Glutamatergic neuron (in vitro differentiated cells): ENCODE data around the gene WFS1. TPM values are rescaled to one million over a fixed set of nuclear protein-coding genes. Genes with fewer than 3 reads are reported as not detected.
A peak's percentile ranks its signal among the peaks of the same experiment; 100 is the strongest.

Source experiments
- DNase-seq: peaks from one replicate; pipeline ENCODE4 v3.0.0; 2022
- H3K27ac Mint-ChIP-seq: one replicate; pipeline ENCODE4 v1.8.0; 2020; ENCODE audit warnings: mild to moderate bottlenecking, mixed read lengths, inconsistent platforms; ENCODE audit not compliant: unreplicated experiment
- H3K27me3 Mint-ChIP-seq: one replicate; pipeline ENCODE4 v1.8.0; 2020; ENCODE audit warnings: mild to moderate bottlenecking, moderate library complexity, mixed read lengths, inconsistent platforms; ENCODE audit not compliant: unreplicated experiment
- H3K36me3 Mint-ChIP-seq: one replicate; pipeline ENCODE4 v1.8.0; 2020; ENCODE audit warnings: mild to moderate bottlenecking, mixed read lengths, inconsistent platforms; ENCODE audit not compliant: unreplicated experiment
- H3K4me1 Mint-ChIP-seq: one replicate; pipeline ENCODE4 v1.8.0; 2020; ENCODE audit warnings: mild to moderate bottlenecking, low read depth, mixed read lengths, inconsistent platforms; ENCODE audit not compliant: unreplicated experiment
- H3K4me3 Mint-ChIP-seq: one replicate; pipeline ENCODE4 v1.8.0; 2020; ENCODE audit warnings: mild to moderate bottlenecking, mixed read lengths, inconsistent platforms; ENCODE audit not compliant: unreplicated experiment
- H3K9me3 Mint-ChIP-seq: one replicate; pipeline ENCODE4 v1.8.0; 2020; ENCODE audit warnings: mild to moderate bottlenecking, moderate library complexity, mixed read lengths, inconsistent platforms; ENCODE audit not compliant: unreplicated experiment
- CTCF ChIP-seq: fragments of 200-600 bp; sonication (generic); IDR thresholded peaks from one replicate; pipeline ENCODE4 v1.5.0; 2021; ENCODE audit not compliant: partially characterized antibody, unreplicated experiment
- total RNA-seq: library from RNA; stranded (reverse); fragmentation: NEBNext Ultra II Directional; extraction: Animal tissue kit (Norgen Biotek cat#: 25700); gene quantifications from one replicate; pipeline ENCODE4 v1.2.1, GENCODE V29; 2021; ENCODE audit not compliant: unreplicated experiment

WFS1 gene
- total RNA-seq, 1 donor from 2014 or later = 30.4 TPM

- Mint-ChIP-seq H3K4me1 (peaks cover 7% of the 10 kb centered on the region), H3K4me3 (no peak overlapping the region), H3K27me3 (no peaks in the 10 kb centered on the region), H3K9me3 (peaks cover 2% of the 10 kb centered on the region), H3K36me3 (no peaks in the 10 kb centered on the region), H3K27ac (no peak overlapping the region)
- no peak for TF ChIP-seq CTCF
- DNase-seq = no peak
These were observed 34.6 kb upstream of the WFS1 start for GRCh38 chr4:6235012-6235411.

GRCh38 chr4:6235901-6236640 is 33.6 kb upstream of the WFS1 start:
- H3K27me3 Mint-ChIP-seq = no peaks in the 10 kb centered on the region

GRCh38 chr4:6236816-6237390 is 32.7 kb upstream of the WFS1 start:
- no peak for DNase-seq
- H3K4me3 Mint-ChIP-seq = no peak overlapping the region
- H3K27ac Mint-ChIP-seq = no peak overlapping the region
- H3K36me3 Mint-ChIP-seq = no peaks in the 10 kb centered on the region
- H3K27me3 Mint-ChIP-seq = no peaks in the 10 kb centered on the region
- TF ChIP-seq CTCF = no peak
- peaks cover 5% of the 10 kb centered on the region for H3K4me1 Mint-ChIP-seq
- H3K9me3 Mint-ChIP-seq = peaks cover 2% of the 10 kb centered on the region

More at GRCh38 chr4:6235901-6236640, 33.6 kb upstream of the WFS1 start:
- Mint-ChIP-seq H3K9me3 (peaks cover 2% of the 10 kb centered on the region), H3K4me1 (peaks cover 7% of the 10 kb centered on the region), H3K27ac (no peak overlapping the region), H3K36me3 (no peaks in the 10 kb centered on the region), H3K4me3 (no peak overlapping the region)
- TF ChIP-seq CTCF = no peak
- DNase-seq = no peak

GRCh38 chr4:6239486-6239885 is 30.2 kb upstream of the WFS1 start:
- H3K27ac Mint-ChIP-seq = no peak overlapping the region
- peaks cover 2% of the 10 kb centered on the region for H3K9me3 Mint-ChIP-seq
- no peak for TF ChIP-seq CTCF
- peak; percentile 2 for DNase-seq
- peaks cover 7% of the 10 kb centered on the region for H3K36me3 Mint-ChIP-seq
- H3K4me1 Mint-ChIP-seq = no peaks in the 10 kb centered on the region
- peaks cover 4% of the 10 kb centered on the region for H3K27me3 Mint-ChIP-seq
- H3K4me3 Mint-ChIP-seq = no peak overlapping the region

- Mint-ChIP-seq H3K36me3 (peaks cover 10% of the 10 kb centered on the region), H3K27ac (no peak overlapping the region), H3K4me3 (no peak overlapping the region), H3K9me3 (peaks cover 4% of the 10 kb centered on the region), H3K27me3 (peaks cover 7% of the 10 kb centered on the region), H3K4me1 (peaks cover under 1% of the 10 kb centered on the region)
- no peak for TF ChIP-seq CTCF
- DNase-seq = peak; percentile 9
These were observed 29.7 kb upstream of the WFS1 start for GRCh38 chr4:6239968-6240367.
